Right kidney (tissue), 1 donor: ENCODE data around the gene EMC10.

Experiments used
- DNase-seq: peaks from one replicate; pipeline ENCODE4 v3.0.0-alpha.2; 2016

The EMC10 gene

GRCh38 chr19:50497022-50497405 is 20.7 kb downstream of the EMC10 start:
- DNase-seq: no peak

- DNase-seq: no peak
Measured at GRCh38 chr19:50498219-50499056, 22.1 kb downstream of the EMC10 start.

GRCh38 chr19:50500060-50500752 is 23.9 kb downstream of the EMC10 start:
- DNase-seq: peak; percentile 55

- no peak for DNase-seq
Measured at GRCh38 chr19:50500753-50501151, 24.4 kb downstream of the EMC10 start.

- no peak for DNase-seq
Measured at GRCh38 chr19:50501186-50501567, 24.9 kb downstream of the EMC10 start.

- DNase-seq: no peak
Measured at GRCh38 chr19:50501568-50502475, 25.5 kb downstream of the EMC10 start.

- DNase-seq: no peak
Measured at GRCh38 chr19:50505856-50506611, 29.7 kb downstream of the EMC10 start.

- no peak for DNase-seq
Measured at GRCh38 chr19:50506700-50507099, 30.4 kb downstream of the EMC10 start.

GRCh38 chr19:50507376-50507775 is 31.1 kb downstream of the EMC10 start:
- DNase-seq: no peak

- DNase-seq: no peak
Measured at GRCh38 chr19:50508843-50509190, 32.5 kb downstream of the EMC10 start.

- DNase-seq: no peak
Measured at GRCh38 chr19:50509366-50509765, 33.1 kb downstream of the EMC10 start.

- no peak for DNase-seq
Measured at GRCh38 chr19:50510121-50510670, 33.9 kb downstream of the EMC10 start.

GRCh38 chr19:50510700-50511068 is 34.4 kb downstream of the EMC10 start:
- no peak for DNase-seq

GRCh38 chr19:50511069-50511822 is 34.9 kb downstream of the EMC10 start, which contains the start of gene JOSD2:
Gene JOSD2 (minus strand): TSS chr19:50511191. CDS start chr19:50510431, 760 bp downstream.
- DNase-seq: peak; percentile 92

- DNase-seq: peak; percentile 25
Measured at GRCh38 chr19:50512112-50512998, 36.0 kb downstream of the EMC10 start.

- peak; percentile 20 for DNase-seq
Measured at GRCh38 chr19:50512999-50513745, 36.9 kb downstream of the EMC10 start.

- peak; percentile 23 for DNase-seq
Measured at GRCh38 chr19:50513746-50514345, 37.5 kb downstream of the EMC10 start, which contains the start of gene ASPDH. Gene ASPDH (minus strand): TSS chr19:50513913. CDS start chr19:50513823, 90 bp downstream.

GRCh38 chr19:50514346-50515167 is 38.2 kb downstream of the EMC10 start:
- no peak for DNase-seq
